ENCODE measurements around the gene IFRD1.

IFRD1 gene

GRCh38 chr7:112452102-112452888 lies 2.0 kb downstream of the IFRD1 start (continued):
- TF ChIP-seq ZNF704 (tag by site-specific recombination; IDR thresholded peaks at IDR 0.05) (no peak), ZNF837 (tag by site-specific recombination; IDR thresholded peaks at IDR 0.05) (no peak), ZBTB6 (tag by site-specific recombination; IDR thresholded peaks at IDR 0.05) (peak; percentile 65; the same call in 1 of the 2 replicates), MZF1 (tag by site-specific recombination; IDR thresholded peaks at IDR 0.05; ENCODE audit: borderline replicate concordance) (peak; percentile 88; the same call in 1 of the 2 replicates), ZNF148 (tag by site-specific recombination; IDR thresholded peaks at IDR 0.05; ENCODE audit: borderline replicate concordance) (no peak), ZNF274 (IDR thresholded peaks at IDR 0.05; ENCODE audit: low read length) (no peak), ZNF274 (tag by site-specific recombination; IDR thresholded peaks at IDR 0.05; ENCODE audit: borderline replicate concordance) (no peak), ZNF169 (tag by site-specific recombination; IDR thresholded peaks at IDR 0.05) (no peak), KLF17 (tag by site-specific recombination; IDR thresholded peaks at IDR 0.05) (no peak), ZNF350 (tag by site-specific recombination; IDR thresholded peaks at IDR 0.05) (no peak), SP2 (tag by site-specific recombination; IDR thresholded peaks at IDR 0.05) (no peak), ZBTB8A (tag by site-specific recombination; IDR thresholded peaks at IDR 0.05) (peak; percentile 16; the same call in 1 of the 2 replicates), WT1 (tag by site-specific recombination; IDR thresholded peaks at IDR 0.05) (peak; percentile 75), ZNF843 (tag by site-specific recombination; IDR thresholded peaks at IDR 0.05) (no peak), ZNF555 (tag by site-specific recombination; conservative IDR thresholded peaks at IDR 0.05) (no peak), GFI1B (tag by site-specific recombination; IDR thresholded peaks at IDR 0.05) (no peak), ZFHX2 (tag by site-specific recombination; conservative IDR thresholded peaks at IDR 0.05) (no peak), ZNF223 (tag by site-specific recombination; IDR thresholded peaks at IDR 0.05) (no peak), ZSCAN18 (tag by site-specific recombination; IDR thresholded peaks at IDR 0.05) (no peak), ZNF585B (tag by site-specific recombination; IDR thresholded peaks at IDR 0.05) (no peak), OVOL3 (tag by site-specific recombination; IDR thresholded peaks at IDR 0.05) (no peak), ZNF132 (tag by site-specific recombination; IDR thresholded peaks at IDR 0.05; ENCODE audit: borderline replicate concordance) (no peak), ZNF514 (tag by site-specific recombination; IDR thresholded peaks at IDR 0.05) (no peak)

Measured in HEK293 (cell line).